Vagina (tissue), 2 donors: ENCODE measurements around the gene PATL1. TPM values are rescaled to one million over a fixed set of nuclear protein-coding genes. Genes with fewer than 3 reads are reported as not detected.

Source experiments
- DNase-seq, 2 donors: peaks; one replicate each; pipeline ENCODE4 v3.0.0-alpha.2; 2017; ENCODE audit errors: extremely low spot score in 2 of 2
- H3K27ac ChIP-seq: fragments of 200-600 bp; sonication (generic); one replicate; pipeline ENCODE4 v1.5.1; 2019
- H3K27me3 ChIP-seq: fragments of 200-600 bp; sonication (generic); one replicate; pipeline ENCODE4 v1.5.1; 2019
- H3K36me3 ChIP-seq, 2 donors: fragments of 200-600 bp; sonication (generic); one replicate each; pipeline ENCODE4 v1.5.1; 2017 to 2019
- H3K4me1 ChIP-seq: fragments of 200-600 bp; sonication (generic); one replicate; pipeline ENCODE4 v1.5.1; 2019
- H3K4me3 ChIP-seq, 2 donors: fragments of 200-600 bp; sonication (generic); 1 replicate in 1 of 2; 2 replicates in 1 of 2; pipeline ENCODE4 v1.5.1; 2016 to 2019
- H3K9me3 ChIP-seq: fragments of 200-600 bp; sonication (generic); one replicate; pipeline ENCODE4 v1.5.1; 2019
- POLR2A ChIP-seq, 2 donors: fragments of 450-650 bp; IDR thresholded peaks; one replicate each; pipeline ENCODE4 v1.6.1; 2017; ENCODE audit warnings: antibody characterized with exemption in 2 of 2, mild to moderate bottlenecking in 2 of 2, moderate library complexity in 2 of 2
- POLR2AphosphoS5 ChIP-seq, 2 donors: sonication (generic); formaldehyde crosslinking; IDR thresholded peaks; one replicate each; pipeline ENCODE4 v1.9.0; 2017; ENCODE audit warnings: antibody characterized with exemption in 2 of 2, mild to moderate bottlenecking in 2 of 2, low read depth in 1 of 2; ENCODE audit not compliant: insufficient read depth in 1 of 2
- intact Hi-C: fragments of 100-400 bp; cut with DNase I; formaldehyde crosslinking; loops from one replicate; pipeline ENCODE4 v1.15.1; 2023
- total RNA-seq: library from RNA; depleted of rRNA; stranded (reverse); fragments of >200 nt; gene quantifications from one replicate; pipeline ENCODE4 v1.2.3, GENCODE V29; 2016
- TF ChIP-seq, protein P1 (sequence below), 3 experiments: fragments of 450-650 bp in 2 of 3; fragments of 200-600 bp in 1 of 3; sonication (generic) in 1 of 3; IDR thresholded peaks; one replicate each; pipeline ENCODE4 v1.5.1; 2017 to 2019; ENCODE audit warnings: antibody characterized with exemption in 3 of 3, mild to moderate bottlenecking in 2 of 3, moderate library complexity in 2 of 3

The PATL1 gene
- total RNA-seq, 1 donor from 2014 or later = 14.5 TPM

- TF ChIP-seq, protein P1, sequence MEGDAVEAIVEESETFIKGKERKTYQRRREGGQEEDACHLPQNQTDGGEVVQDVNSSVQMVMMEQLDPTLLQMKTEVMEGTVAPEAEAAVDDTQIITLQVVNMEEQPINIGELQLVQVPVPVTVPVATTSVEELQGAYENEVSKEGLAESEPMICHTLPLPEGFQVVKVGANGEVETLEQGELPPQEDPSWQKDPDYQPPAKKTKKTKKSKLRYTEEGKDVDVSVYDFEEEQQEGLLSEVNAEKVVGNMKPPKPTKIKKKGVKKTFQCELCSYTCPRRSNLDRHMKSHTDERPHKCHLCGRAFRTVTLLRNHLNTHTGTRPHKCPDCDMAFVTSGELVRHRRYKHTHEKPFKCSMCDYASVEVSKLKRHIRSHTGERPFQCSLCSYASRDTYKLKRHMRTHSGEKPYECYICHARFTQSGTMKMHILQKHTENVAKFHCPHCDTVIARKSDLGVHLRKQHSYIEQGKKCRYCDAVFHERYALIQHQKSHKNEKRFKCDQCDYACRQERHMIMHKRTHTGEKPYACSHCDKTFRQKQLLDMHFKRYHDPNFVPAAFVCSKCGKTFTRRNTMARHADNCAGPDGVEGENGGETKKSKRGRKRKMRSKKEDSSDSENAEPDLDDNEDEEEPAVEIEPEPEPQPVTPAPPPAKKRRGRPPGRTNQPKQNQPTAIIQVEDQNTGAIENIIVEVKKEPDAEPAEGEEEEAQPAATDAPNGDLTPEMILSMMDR (IDR thresholded peaks at IDR 0.05) = no peak
- TF ChIP-seq POLR2A (IDR thresholded peaks at IDR 0.05) (no peak), POLR2AphosphoS5 (IDR thresholded peaks at IDR 0.05; ENCODE audit: insufficient read depth in 1 of 2, low read depth in 1 of 2) (no peak)
- DNase-seq = no peak
- Histone ChIP-seq H3K4me3 (no peak overlapping the region), H3K9me3 (no peaks in the 10 kb centered on the region), H3K27ac (no peak overlapping the region), H3K36me3 (peaks cover 0 to 50% of the 10 kb centered on the region in 2 donors), H3K27me3 (no peaks in the 10 kb centered on the region), H3K4me1 (peaks cover 42% of the 10 kb centered on the region)
- intact Hi-C loops = loop anchor here (10.0 kb wide), 1 partner anchor 45 kb away; no protein-coding TSS in a partner anchor
These were observed 58.5 kb downstream of the PATL1 start for GRCh38 chr11:59610289-59610688.

DNA sequence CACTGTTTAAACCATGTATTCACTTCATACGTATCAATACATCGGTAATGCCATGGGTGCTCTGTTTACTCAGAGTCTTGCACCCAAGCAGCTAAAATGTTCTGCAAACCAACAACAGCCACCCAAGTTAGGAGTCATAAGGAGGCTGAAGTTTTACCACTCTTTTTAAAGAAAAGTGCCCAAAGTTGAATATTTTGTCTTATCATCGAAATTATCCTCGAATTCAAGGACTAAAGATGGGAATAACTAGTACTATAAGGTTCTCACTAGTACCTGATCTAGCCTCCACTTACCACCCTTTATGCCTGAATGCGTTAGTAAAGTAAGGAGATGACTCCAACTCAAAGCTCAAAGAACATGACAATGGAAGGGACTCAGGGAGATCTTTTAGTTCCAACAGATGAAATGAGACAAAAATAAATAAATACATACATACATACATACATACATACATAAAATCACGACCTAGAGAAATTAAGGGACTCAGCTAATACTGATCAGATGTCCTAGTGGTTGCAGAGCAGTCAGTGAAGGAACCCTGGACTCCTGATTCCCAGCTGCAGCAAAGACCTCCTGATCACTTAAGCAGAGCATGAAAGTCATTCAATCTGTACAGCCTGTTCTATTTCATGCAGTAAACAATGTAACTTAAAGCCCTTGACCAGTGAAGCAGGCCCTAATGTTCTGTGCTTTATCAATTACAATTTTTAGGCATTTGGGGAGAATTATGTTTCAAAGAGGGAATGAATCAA is 61.0 kb downstream of the PATL1 start:
- intact Hi-C loops = no loop called here
- H3K9me3 ChIP-seq = no peaks in the 10 kb centered on the region
- no peak overlapping the region for H3K27ac ChIP-seq
- peaks cover 0 to 69% of the 10 kb centered on the region in 2 donors for H3K36me3 ChIP-seq
- H3K4me1 ChIP-seq = peaks cover 21% of the 10 kb centered on the region
- H3K4me3 ChIP-seq = no peak overlapping the region
- no peak for DNase-seq
- no peak for TF ChIP-seq POLR2AphosphoS5 (IDR thresholded peaks at IDR 0.05; ENCODE audit: insufficient read depth in 1 of 2, low read depth in 1 of 2)
- TF ChIP-seq POLR2A (IDR thresholded peaks at IDR 0.05) = no peak
- TF ChIP-seq, protein P1 (IDR thresholded peaks at IDR 0.05) = no peak
- no peaks in the 10 kb centered on the region for H3K27me3 ChIP-seq

DNA sequence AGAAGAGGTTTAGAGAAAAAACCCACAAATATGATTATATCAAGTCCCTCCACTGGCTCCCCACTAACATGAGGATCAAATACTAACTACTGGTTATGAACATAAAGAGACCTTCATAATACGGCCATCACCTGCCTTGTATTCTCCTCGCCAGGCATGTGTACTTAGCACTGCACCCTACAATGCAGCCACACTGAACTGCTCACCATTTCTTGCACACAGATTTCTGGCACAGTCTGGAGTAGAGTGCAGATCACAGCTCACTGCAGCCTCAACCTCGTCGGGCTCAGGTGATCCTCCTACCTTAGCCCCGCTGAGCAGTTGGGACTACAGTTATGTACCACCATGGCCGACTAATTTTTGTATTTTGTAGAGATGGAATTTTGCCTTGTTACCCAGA is 66.4 kb downstream of the PATL1 start:
- no peak for DNase-seq
- Histone ChIP-seq H3K4me1 (no peaks in the 10 kb centered on the region), H3K36me3 (peaks cover 0 to 93% of the 10 kb centered on the region in 2 donors), H3K4me3 (no peak overlapping the region), H3K27me3 (no peaks in the 10 kb centered on the region), H3K9me3 (no peaks in the 10 kb centered on the region), H3K27ac (no peak overlapping the region)
- intact Hi-C loops = no loop called here
- TF ChIP-seq POLR2A (IDR thresholded peaks at IDR 0.05) = no peak

GRCh38 chr11:59601788-59602187 is 67.0 kb downstream of the PATL1 start:
- no peaks in the 10 kb centered on the region for H3K9me3 ChIP-seq
- no peaks in the 10 kb centered on the region for H3K4me1 ChIP-seq
- peaks cover 0 to 90% of the 10 kb centered on the region in 2 donors for H3K36me3 ChIP-seq

DNA sequence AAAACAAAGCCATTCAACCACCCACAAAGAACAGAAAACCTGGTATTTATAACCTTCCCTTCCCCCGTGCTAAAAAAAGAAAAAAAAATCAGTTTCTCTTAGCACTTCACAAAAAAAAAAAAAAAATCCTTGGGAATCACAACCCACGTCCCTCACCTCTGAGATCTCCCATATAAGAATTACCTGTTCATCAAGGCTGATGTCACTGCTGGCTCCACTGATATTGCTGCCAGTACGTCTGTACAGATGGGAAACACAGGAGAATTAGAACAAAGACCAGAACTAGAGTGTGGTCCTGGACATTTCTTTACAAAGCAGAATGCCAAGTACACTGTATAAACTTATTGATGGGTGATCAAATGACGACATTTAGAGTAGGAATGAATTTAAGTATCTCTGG is 68.2 kb downstream of the PATL1 start:
- Histone ChIP-seq H3K27me3 (no peaks in the 10 kb centered on the region), H3K9me3 (no peaks in the 10 kb centered on the region), H3K4me1 (no peaks in the 10 kb centered on the region), H3K27ac (no peak overlapping the region), H3K36me3 (peaks cover 0 to 86% of the 10 kb centered on the region in 2 donors), H3K4me3 (no peak overlapping the region)
- intact Hi-C loops = no loop called here
- TF ChIP-seq, protein P1 (IDR thresholded peaks at IDR 0.05) = no peak
- TF ChIP-seq POLR2A (IDR thresholded peaks at IDR 0.05) = no peak
- DNase-seq = no peak

More at GRCh38 chr11:59601788-59602187, 67.0 kb downstream of the PATL1 start:
- Histone ChIP-seq H3K27ac (no peak overlapping the region), H3K27me3 (no peaks in the 10 kb centered on the region), H3K4me3 (no peak overlapping the region)
- intact Hi-C loops = no loop called here
- DNase-seq = no peak
- no peak for TF ChIP-seq POLR2A (IDR thresholded peaks at IDR 0.05)

DNA sequence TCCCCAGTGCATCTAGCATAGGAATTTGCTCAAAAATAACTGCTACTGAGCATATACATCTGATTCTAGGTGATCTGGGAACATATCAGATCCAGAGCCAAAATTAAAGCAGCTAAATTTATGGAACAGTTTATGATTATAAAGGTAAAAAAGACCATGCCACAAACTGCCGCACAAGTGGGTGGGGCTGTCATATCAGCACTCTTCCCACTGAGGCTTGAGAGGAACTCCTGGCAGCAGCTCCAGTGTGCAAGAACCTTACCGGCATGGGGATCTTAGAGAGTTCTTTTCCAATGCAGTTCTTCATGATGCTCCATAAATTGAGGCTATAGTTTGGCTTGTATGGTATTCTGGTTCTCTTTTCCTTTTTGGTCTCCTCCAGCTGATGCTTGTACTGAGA is 68.6 kb downstream of the PATL1 start:
- Histone ChIP-seq H3K4me1 (no peaks in the 10 kb centered on the region), H3K9me3 (no peaks in the 10 kb centered on the region), H3K36me3 (peaks cover 0 to 86% of the 10 kb centered on the region in 2 donors), H3K27ac (no peak overlapping the region), H3K4me3 (no peak overlapping the region), H3K27me3 (no peaks in the 10 kb centered on the region)
- intact Hi-C loops = no loop called here
- TF ChIP-seq POLR2AphosphoS5 (IDR thresholded peaks at IDR 0.05; ENCODE audit: insufficient read depth in 1 of 2, low read depth in 1 of 2) = no peak
- TF ChIP-seq, protein P1 (IDR thresholded peaks at IDR 0.05) = no peak
- no peak for TF ChIP-seq POLR2A (IDR thresholded peaks at IDR 0.05)
- no peak for DNase-seq
